ENCODE results near the gene FOXJ3.

DNA sequence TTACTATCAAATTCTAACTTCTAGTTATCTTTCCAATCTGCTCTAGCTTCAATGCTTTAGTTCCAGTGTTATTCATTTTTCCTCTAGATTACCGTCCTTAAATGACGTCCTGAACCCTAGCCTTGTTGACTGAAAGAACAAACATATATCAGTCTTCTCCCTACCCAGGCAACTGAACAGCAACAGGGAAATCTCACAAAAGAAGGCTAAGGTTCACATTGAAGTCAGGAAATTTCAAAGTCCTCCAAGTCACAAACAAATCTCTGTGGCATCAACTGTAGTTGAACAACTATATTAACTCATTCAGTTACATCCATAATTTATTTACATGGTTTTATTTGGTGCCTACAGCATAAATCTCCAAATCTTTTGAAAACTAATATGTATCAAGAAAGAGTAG is 19.5 kb downstream of the FOXJ3 start:
- no peak for TF ChIP-seq SP1 (IDR thresholded peaks at IDR 0.05)
- TF ChIP-seq FOXM1 (IDR thresholded peaks at IDR 0.05; ENCODE audit: borderline replicate concordance) = no peak
- no peak for TF ChIP-seq BHLHE40 (IDR thresholded peaks at IDR 0.05; ENCODE audit: borderline replicate concordance)
- no peak for TF ChIP-seq CTBP1 (IDR thresholded peaks at IDR 0.05; ENCODE audit: borderline replicate concordance)
- TF ChIP-seq FOXA1 (IDR thresholded peaks at IDR 0.05) = no peak
- TF ChIP-seq FOXK2 (IDR thresholded peaks at IDR 0.05) = no peak
- TF ChIP-seq TARDBP (IDR thresholded peaks at IDR 0.05) = no peak
- no peak for TF ChIP-seq SUZ12 (IDR thresholded peaks at IDR 0.05)
- TF ChIP-seq ZNF384 (IDR thresholded peaks at IDR 0.05) = no peak
- TF ChIP-seq ELF4 (IDR thresholded peaks at IDR 0.05) = no peak
- no peak for TF ChIP-seq ARNT (IDR thresholded peaks at IDR 0.05)
- no peak for TF ChIP-seq LEF1 (IDR thresholded peaks at IDR 0.05; ENCODE audit: borderline replicate concordance)
- TF ChIP-seq NFRKB (IDR thresholded peaks at IDR 0.05) = no peak
